CD4-positive, alpha-beta T cell (primary cell): ENCODE measurements around the gene SLFN14. TPM values are rescaled to one million over a fixed set of nuclear protein-coding genes. Genes with fewer than 3 reads are reported as not detected.

Experiments
- ATAC-seq: fragments of 200-7000 bp; cut with Tn5 transposase; one replicate; pipeline ENCODE4 v1.10.0; 2022; ENCODE audit warnings: mild to moderate bottlenecking; ENCODE audit not compliant: poor library complexity
- CTCF ChIA-PET: fragments of 350-600 bp; sonication (Branson Sonifier 250); formaldehyde crosslinking; loops from one replicate; lab custom pipeline; 2021; ENCODE audit warnings: antibody characterized with exemption, inconsistent platforms; lab: Charles Lee
- POLR2A ChIA-PET: fragments of 350-600 bp; sonication (Branson Sonifier 250); formaldehyde crosslinking; loops from one replicate; lab custom pipeline; 2021; ENCODE audit warnings: antibody characterized with exemption, inconsistent platforms; lab: Charles Lee
- DNase-seq, 14 experiments: peaks; one replicate each; pipeline ENCODE4 v3.0.0-alpha.2; 2013 to 2020; ENCODE audit warnings: mixed read lengths in 2 of 14
- H3K27ac ChIP-seq, 2 donors: one replicate each; pipeline versions ENCODE4 v1.5.1 to v1.7.0; 2013; ENCODE audit warnings: low read length in 2 of 2, low read depth in 1 of 2, mild to moderate bottlenecking in 1 of 2
- H3K27me3 ChIP-seq, 2 experiments: 1 replicate in 1 of 2; 2 replicates in 1 of 2; pipeline versions ENCODE4 v1.6.1 to v1.7.0; 2013; ENCODE audit warnings: low read length in 2 of 2, control low read depth in 1 of 2, mild to moderate bottlenecking in 1 of 2, moderate library complexity in 1 of 2; ENCODE audit not compliant: insufficient read depth in 2 of 2, control insufficient read depth in 1 of 2
- H3K36me3 ChIP-seq: one replicate; pipeline ENCODE4 v1.6.1; 2013; ENCODE audit warnings: low read length, control low read depth; ENCODE audit not compliant: insufficient read depth
- H3K4me1 ChIP-seq: one replicate; pipeline ENCODE4 v1.6.1; 2013; ENCODE audit warnings: low read length, control low read depth; ENCODE audit not compliant: insufficient read depth
- H3K4me3 ChIP-seq: one replicate; pipeline ENCODE4 v1.5.1; 2013; ENCODE audit warnings: mild to moderate bottlenecking, low read length, moderate library complexity
- H3K9me3 ChIP-seq, 2 experiments: 1 replicate in 1 of 2; 2 replicates in 1 of 2; pipeline versions ENCODE4 v1.6.1 to v1.7.0; 2013; ENCODE audit warnings: low read length in 2 of 2, mild to moderate bottlenecking in 2 of 2, control low read depth in 1 of 2, moderate library complexity in 1 of 2; ENCODE audit not compliant: control insufficient read depth in 1 of 2, insufficient read depth in 1 of 2
- H3K27ac Mint-ChIP-seq: one replicate; pipeline ENCODE4 v1.8.0; 2020; ENCODE audit warnings: mixed read lengths
- H3K27me3 Mint-ChIP-seq: one replicate; pipeline ENCODE4 v1.8.0; 2021; ENCODE audit warnings: mixed read lengths
- H3K36me3 Mint-ChIP-seq: one replicate; pipeline ENCODE4 v1.8.0; 2021; ENCODE audit warnings: low read depth, mixed read lengths
- H3K4me1 Mint-ChIP-seq: one replicate; pipeline ENCODE4 v1.8.0; 2021; ENCODE audit warnings: low read depth, mixed read lengths
- H3K4me3 Mint-ChIP-seq: one replicate; pipeline ENCODE4 v1.8.0; 2020; ENCODE audit warnings: mild to moderate bottlenecking, mixed read lengths
- H3K9me3 Mint-ChIP-seq: one replicate; pipeline ENCODE4 v1.8.0; 2020; ENCODE audit warnings: mixed read lengths
- intact Hi-C, 2 experiments: fragments of 100-400 bp; cut with DNase I in 1 of 2; cut with micrococcal nuclease in 1 of 2; formaldehyde crosslinking; loops; one replicate each; pipeline versions ENCODE4 v1.15.1 to v1.9.0; 2023 to 2025; cut with DNase I, micrococcal nuclease
- total RNA-seq, 174 experiments: library from RNA in 2 of 174; stranded (reverse) in 2 of 174; gene quantifications; one replicate each; pipeline ENCODE4 v1.2.3 and lab custom pipeline; 2021 to 2026
- TF ChIP-seq, protein P1 (sequence below): fragments of 200-600 bp; IDR thresholded peaks from one replicate; pipeline ENCODE4 v1.8.0; 2022; ENCODE audit warnings: antibody characterized with exemption, mild to moderate bottlenecking

The SLFN14 gene
- total RNA-seq, 2 experiments from 2014 or later, result not detected

DNA sequence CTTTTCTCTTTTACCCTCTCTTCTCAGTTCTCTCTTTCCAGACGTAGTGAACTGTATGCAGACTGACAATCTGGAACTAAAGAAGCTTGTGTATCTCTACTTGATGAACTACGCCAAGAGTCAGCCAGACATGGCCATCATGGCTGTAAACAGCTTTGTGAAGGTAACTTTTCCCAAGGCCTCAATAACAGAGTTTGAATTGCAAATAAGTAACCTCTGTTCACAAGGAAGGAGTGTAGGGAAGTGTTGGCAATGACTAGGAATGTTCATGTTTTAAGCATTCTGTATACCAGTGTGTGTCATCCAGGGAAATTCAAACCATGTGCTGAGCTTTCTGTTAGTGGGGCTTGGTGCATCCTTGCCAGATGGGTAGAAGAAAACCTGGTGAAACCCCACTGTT, 45.1 kb upstream of the SLFN14 start:
- H3K36me3 Mint-ChIP-seq, result peaks cover 83% of the 10 kb centered on the region
- ATAC-seq (no peak), DNase-seq (no peak)

GRCh38 chr17:35603674-35604073, 43.1 kb upstream of the SLFN14 start:
- H3K4me3 ChIP-seq, result no peak overlapping the region
- no peaks in the 10 kb centered on the region for H3K27me3 ChIP-seq
- no peak overlapping the region for H3K4me3 Mint-ChIP-seq
- no peaks in the 10 kb centered on the region for H3K4me1 ChIP-seq
- no peaks in the 10 kb centered on the region for H3K9me3 Mint-ChIP-seq
- H3K27ac Mint-ChIP-seq, result no peak overlapping the region
- peaks cover 84% of the 10 kb centered on the region for H3K36me3 ChIP-seq
- DNase-seq (no peak), ATAC-seq (no peak)
- H3K4me1 Mint-ChIP-seq, result no peaks in the 10 kb centered on the region
- no peak overlapping the region for H3K27ac ChIP-seq
- no peaks in the 10 kb centered on the region for H3K27me3 Mint-ChIP-seq
- CTCF ChIA-PET, result interaction anchor here (1.5 kb wide), 1 partner anchor 10 kb away, joined by 5 read pairs; no protein-coding TSS in a partner anchor
- peaks cover 91% of the 10 kb centered on the region for H3K36me3 Mint-ChIP-seq
- intact Hi-C loops, result no loop called here
- TF ChIP-seq, protein P1, sequence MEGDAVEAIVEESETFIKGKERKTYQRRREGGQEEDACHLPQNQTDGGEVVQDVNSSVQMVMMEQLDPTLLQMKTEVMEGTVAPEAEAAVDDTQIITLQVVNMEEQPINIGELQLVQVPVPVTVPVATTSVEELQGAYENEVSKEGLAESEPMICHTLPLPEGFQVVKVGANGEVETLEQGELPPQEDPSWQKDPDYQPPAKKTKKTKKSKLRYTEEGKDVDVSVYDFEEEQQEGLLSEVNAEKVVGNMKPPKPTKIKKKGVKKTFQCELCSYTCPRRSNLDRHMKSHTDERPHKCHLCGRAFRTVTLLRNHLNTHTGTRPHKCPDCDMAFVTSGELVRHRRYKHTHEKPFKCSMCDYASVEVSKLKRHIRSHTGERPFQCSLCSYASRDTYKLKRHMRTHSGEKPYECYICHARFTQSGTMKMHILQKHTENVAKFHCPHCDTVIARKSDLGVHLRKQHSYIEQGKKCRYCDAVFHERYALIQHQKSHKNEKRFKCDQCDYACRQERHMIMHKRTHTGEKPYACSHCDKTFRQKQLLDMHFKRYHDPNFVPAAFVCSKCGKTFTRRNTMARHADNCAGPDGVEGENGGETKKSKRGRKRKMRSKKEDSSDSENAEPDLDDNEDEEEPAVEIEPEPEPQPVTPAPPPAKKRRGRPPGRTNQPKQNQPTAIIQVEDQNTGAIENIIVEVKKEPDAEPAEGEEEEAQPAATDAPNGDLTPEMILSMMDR, result no peak
- H3K9me3 ChIP-seq, result no peaks in the 10 kb centered on the region
- POLR2A ChIA-PET, result interaction anchor here (1.8 kb wide), 1 partner anchor 25 kb away, joined by 7 read pairs; the partner anchor contains the start of gene PEX12

More for the DNA sequence above, 45.1 kb upstream of the SLFN14 start:
- Histone ChIP-seq H3K4me1 (no peaks in the 10 kb centered on the region), H3K9me3 (no peaks in the 10 kb centered on the region), H3K4me3 (no peak overlapping the region), H3K27ac (no peak overlapping the region), H3K36me3 (peaks cover 82% of the 10 kb centered on the region), H3K27me3 (no peaks in the 10 kb centered on the region)
- H3K4me3 Mint-ChIP-seq, result no peak overlapping the region
- POLR2A ChIA-PET, result interaction anchor here (1.6 kb wide), 1 partner anchor 18 kb away, joined by 3 read pairs; no protein-coding TSS in a partner anchor
- CTCF ChIA-PET, result interaction anchor here (0.8 kb wide), 1 partner anchor 15 kb away, joined by 4 read pairs; no protein-coding TSS in a partner anchor
- no peak overlapping the region for H3K27ac Mint-ChIP-seq
- TF ChIP-seq, protein P1, result no peak
- no peaks in the 10 kb centered on the region for H3K9me3 Mint-ChIP-seq
- H3K27me3 Mint-ChIP-seq, result no peaks in the 10 kb centered on the region
- H3K4me1 Mint-ChIP-seq, result no peaks in the 10 kb centered on the region
- intact Hi-C loops, result no loop called here

DNA sequence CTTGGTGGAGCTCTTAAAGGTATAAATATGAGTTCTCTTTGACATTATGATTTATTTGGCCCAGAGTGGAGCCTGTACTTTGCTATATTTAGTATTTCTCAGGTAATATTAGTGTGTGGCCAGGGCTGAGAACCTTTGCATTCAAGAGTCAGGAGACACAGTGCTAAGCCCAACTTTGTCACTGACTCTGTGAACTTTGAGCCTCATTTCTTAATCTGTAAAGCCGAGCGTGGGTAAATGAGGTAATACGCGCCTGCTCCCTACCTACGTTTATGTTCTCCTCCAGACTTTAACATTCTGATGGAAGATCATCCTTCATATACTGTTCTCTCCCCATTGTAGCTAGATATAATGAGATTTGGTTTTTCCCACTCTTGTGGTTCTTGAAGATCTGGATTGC, 37.0 kb upstream of the SLFN14 start:
- no peaks in the 10 kb centered on the region for H3K27me3 ChIP-seq
- no peaks in the 10 kb centered on the region for H3K9me3 ChIP-seq
- Mint-ChIP-seq H3K36me3 (peaks cover 88% of the 10 kb centered on the region), H3K4me1 (peaks cover 4% of the 10 kb centered on the region), H3K27me3 (no peaks in the 10 kb centered on the region), H3K9me3 (no peaks in the 10 kb centered on the region), H3K27ac (no peak overlapping the region), H3K4me3 (no peak overlapping the region)
- H3K36me3 ChIP-seq, result peaks cover 77% of the 10 kb centered on the region
- H3K4me3 ChIP-seq, result no peak overlapping the region
- DNase-seq (no peak), ATAC-seq (no peak)
- TF ChIP-seq, protein P1, result no peak
- intact Hi-C loops, result no loop called here
- no peak overlapping the region for H3K27ac ChIP-seq
- ChIA-PET POLR2A (interaction anchor here (0.7 kb wide), 1 partner anchor 72 kb away, joined by 3 read pairs; no protein-coding TSS in a partner anchor), CTCF (no interaction called here)
- no peaks in the 10 kb centered on the region for H3K4me1 ChIP-seq
